ENCODE results near the gene OR2T5.

GRCh38 chr1:248471154-248471553 lies 17.2 kb upstream of the OR2T5 start:
- TF ChIP-seq CTCF (conservative IDR thresholded peaks at IDR 0.05 in 1 of 2, IDR thresholded peaks at IDR 0.05 in 1 of 2; ENCODE audit: extremely low read depth in 1 of 2, insufficient read depth in 1 of 2, low read depth in 1 of 2, low read length in 2 of 2) (no peak), EZH2 (IDR thresholded peaks at IDR 0.05; ENCODE audit: borderline replicate concordance, low read length) (no peak)

Data from mammary epithelial cell (primary cell).